RPMI7951 (cell line): Measurements from ENCODE around the gene PGM2. TPM values are rescaled to one million over a fixed set of nuclear protein-coding genes. Genes with fewer than 3 reads are reported as not detected.
A peak's percentile ranks its signal among the peaks of the same experiment; 100 is the strongest.
"Not testable (repeated sequence)": the region's sequence is repeated elsewhere in the genome, so short reads cannot be mapped to it uniquely, and the experiment has no call there.

Source experiments
- DNase-seq: peaks from one replicate; pipeline ENCODE4 v3.0.0-alpha.2; 2012; ENCODE audit warnings: low read depth
- total RNA-seq: library from RNA; depleted of rRNA; stranded (reverse); fragments of >200 nt; shearing (Covaris generic); gene quantifications from 2 replicates; pipeline ENCODE4 v1.2.3, GENCODE V29; 2014

PGM2 gene
- total RNA-seq, 1 experiment from 2014 or later: 46.6 TPM

DNA sequence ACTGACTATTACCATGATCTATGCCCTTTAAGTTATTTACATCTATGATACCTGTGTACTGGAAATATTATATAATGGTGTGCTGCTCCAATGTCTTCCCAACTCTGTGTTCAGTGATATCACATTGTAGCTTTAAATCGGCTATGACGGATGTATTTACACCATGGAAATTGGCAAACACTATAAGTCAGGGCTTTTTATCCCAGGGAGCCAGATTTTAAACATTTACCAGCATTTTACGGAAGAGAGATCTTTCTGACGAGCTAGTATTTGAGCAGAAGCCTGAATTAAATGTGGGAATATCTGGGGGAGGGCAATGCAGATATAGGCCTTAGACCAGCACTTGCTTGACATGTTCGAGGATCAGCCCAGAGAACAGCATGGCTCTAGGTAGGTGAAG lies 7.7 kb upstream of the PGM2 start:
- DNase-seq: no peak

DNA sequence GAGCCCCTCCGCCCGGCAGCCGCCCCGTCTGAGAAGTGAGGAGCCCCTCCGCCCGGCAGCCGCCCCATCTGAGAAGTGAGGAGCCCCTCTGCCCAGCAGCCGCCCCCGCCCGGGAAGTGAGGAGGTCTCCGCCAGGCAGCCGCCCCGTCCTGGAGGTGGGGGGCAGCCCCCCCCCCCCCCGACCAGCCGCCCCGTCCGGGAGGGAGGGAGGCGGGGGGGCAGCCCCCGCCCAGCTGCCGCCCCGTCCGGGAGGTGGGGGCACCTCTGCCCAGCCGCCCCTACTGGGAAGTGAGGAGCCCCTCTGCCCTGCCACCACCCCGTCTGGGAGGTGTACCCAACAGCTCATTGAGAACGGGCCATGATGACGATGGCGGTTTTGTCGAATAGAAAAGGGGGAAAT lies 6.0 kb upstream of the PGM2 start:
- DNase-seq: not testable (repeated sequence)

DNA sequence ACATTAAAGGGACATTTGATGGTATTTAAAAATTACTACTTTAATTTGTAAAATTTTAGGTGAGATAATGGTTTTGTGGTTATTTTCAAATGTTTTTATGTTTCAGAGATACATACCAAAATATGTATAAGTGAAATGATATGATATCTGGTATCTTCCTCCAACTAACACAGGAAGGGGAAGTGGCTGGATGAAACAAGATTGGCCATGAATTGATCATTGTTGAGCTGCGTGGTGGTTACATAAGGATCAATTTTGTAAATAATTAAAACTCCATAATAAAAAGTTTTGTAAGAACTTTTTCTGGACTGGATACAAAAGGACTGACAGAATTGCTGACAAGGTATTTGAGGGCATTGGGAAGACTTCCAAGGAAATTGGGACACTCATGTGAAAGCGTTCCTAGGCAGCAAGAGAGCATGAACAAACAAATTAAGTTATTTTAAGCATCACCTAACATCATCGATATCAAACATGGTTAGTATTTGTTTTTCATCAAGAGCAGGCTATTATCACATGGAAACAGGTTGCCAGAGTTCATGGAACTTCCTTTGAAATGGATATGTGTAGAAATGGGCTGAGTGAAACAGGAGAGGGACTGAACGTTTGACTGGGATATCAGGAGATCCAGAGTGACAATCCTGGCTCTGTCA lies 4.4 kb upstream of the PGM2 start:
- DNase-seq: no peak

DNA sequence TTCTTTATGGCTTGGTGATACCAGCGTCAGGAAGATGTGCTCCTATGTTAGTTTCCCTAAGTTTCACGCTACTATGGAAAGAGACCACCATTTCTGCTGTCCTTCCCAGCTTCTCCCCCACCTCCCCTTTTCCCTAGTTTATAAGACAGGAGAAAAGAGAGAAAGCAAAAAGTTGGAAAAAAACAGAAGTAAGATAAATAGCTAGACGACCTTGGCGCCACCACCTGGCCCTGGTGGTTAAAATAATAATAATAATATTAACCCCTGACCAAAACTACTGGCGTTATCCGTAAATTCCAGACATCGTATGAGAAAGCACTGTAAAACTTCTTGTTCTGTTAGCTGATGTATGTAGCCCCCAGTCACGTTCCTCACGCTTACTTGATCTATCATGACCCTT lies 985 bp upstream of the PGM2 start:
- DNase-seq: not testable (repeated sequence)

DNA sequence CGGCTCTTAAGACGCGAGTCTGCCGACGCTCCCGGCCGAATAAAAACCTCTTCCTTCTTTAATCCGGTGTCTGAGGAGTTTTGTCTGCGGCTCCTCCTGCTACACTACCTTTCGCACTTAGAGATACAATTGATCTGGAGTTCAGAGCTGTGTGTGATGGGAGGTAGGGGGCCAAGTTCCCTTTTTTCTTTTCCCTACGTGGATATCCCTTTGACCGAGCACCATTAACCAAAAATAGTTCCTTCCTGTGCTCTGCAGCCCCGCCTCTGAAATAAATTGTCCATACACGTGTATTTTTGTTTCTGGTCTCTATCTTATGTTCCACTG lies 555 bp upstream of the PGM2 start:
- no peak for DNase-seq

DNA sequence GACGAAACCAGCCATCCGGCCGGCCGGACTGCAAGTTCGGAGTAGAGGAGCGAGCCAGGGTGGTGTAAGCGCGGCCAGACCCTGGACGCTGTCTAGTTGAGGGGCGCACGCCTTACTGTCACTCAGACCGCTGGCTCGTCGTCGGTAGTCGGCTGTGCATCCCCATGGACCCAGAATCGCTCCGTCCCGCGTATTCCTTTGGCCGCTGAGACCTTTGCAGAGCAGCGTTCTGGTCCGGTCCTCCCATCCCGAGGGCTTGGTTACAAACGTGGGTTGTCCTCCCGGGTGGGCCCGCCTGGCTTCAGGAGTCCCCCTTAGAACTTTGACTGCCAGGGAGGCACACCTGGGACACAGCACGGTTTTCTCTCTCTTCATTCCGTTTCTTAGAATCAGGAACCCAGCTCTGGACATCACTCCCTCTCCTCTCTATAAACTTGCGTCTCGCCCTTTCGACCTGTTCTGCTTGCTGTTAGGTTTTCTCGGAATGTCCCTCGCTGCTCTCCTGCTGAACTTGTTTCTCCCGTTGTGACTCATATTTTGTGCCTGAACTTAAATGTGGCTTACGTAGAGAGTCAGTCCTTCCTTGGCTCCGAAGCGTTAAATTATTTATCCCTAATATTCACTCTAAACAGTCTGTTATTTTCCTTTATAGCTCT lies 672 bp downstream of the PGM2 start:
- peak; percentile 49 for DNase-seq

DNA sequence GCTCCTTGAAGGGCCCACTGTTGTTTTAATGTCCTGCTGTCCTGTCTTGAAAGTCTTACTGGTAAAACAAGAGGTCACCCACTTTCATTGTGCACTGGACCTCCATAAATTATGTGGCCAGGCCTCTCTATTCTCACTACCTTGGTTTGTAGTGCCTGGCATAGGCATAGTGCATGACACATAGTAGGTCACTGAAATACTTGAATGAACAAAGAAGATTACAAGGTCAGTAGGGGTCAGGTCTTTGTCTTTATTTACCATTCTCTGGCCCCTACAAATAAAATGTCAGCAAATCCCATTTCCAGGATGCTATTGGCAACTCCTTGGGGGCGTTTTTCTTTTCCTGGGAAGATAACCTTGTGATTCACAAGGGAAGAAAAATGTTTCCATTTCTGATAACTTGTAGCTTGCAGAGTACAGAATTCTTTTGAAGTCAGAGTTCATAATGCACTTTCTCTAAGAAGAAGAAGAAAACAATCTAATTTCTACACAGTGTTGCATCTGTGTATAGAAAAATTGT lies 1.4 kb downstream of the PGM2 start:
- no peak for DNase-seq

DNA sequence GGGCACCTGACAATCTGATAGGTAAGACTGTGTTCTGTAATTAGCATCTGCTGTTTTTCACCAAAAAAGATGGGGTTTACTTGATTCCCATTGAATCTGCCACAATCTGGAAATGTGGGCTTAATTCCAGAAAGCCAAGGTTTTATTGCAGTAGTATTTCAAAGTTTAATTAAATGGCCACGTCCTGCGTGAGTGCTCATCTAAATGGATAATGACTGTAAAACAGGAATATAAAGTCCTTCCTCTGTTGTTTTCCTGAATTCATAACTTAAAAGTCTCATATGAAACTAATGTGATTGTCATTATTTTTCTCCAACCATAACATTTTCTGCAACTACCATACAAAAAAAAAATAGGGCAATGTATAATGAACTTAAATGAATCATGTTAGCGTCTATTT lies 2.4 kb downstream of the PGM2 start:
- DNase-seq: no peak

DNA sequence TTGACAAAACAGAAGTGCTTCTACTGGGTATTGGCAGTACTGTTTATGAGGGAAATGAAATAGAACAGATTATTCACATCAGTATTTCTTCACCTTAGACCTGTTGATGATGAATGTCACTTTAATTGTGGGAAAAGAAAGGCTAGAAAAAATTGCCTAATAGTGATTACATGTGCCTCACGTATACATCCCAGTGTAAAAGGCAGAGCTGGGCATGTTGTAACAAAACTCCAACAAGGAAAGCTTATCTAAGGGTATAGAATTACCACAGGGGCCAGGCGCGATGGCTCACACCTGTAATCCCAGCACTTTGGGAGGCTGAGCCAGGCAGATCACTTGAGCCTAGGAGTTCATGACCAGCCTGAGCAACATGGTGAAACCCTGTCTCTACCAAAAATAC lies 4.2 kb downstream of the PGM2 start:
- DNase-seq: no peak

DNA sequence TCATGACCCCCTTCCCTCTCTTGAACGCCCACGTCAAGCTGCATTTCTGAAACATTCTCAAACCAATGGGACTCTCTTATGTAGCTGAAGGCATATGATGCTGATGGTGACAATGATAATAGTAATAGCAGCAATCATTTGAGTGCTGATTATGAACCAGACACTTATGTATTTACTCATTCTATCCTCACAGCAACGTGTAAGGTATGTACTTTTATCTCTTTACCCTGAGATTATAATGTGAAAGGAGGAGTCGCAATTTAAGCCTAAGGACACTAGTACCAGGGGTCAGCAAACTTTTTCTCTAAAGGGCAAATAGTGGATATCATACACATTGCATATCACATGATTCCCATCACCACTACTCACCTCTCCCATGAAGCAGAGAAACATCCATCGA lies 8.5 kb downstream of the PGM2 start:
- no peak for DNase-seq

DNA sequence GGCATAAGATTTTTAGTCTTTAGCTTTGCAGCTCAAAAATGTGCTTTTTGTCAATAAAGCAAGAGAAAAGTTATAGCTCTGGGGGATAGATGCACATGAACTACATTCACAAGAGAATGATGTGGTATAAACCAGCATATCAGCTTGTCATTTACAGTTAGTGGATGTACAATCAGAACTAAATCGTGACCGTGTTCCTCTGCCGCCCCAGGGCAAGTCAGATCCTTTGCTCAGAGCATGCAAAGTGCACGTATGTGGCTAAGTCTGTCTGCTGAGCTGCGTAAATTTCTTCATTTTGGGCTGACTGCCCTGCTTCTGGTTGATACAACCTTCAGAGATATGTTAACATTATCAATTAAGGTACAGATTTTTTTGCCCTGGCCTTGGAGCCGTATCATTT lies 9.3 kb downstream of the PGM2 start:
- no peak for DNase-seq

DNA sequence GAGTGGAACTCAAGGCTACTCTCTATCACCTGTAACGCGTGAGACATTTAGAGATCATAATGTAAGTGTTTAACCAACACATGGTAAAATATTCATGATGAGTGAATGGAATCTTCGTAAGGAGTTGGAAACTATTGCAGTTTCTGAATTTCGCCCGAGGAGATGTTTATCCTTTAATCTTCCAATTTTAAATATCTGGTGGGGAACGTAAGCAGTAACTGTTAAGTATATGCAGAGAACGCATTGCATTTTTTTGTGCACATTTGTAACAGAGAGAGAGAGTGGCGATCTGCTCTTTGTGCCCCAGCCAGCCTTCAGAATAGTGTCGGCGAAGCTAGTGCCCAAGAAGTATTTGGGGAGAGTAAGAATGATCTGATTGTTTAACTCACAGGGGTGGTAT lies 9.8 kb downstream of the PGM2 start:
- no peak for DNase-seq

DNA sequence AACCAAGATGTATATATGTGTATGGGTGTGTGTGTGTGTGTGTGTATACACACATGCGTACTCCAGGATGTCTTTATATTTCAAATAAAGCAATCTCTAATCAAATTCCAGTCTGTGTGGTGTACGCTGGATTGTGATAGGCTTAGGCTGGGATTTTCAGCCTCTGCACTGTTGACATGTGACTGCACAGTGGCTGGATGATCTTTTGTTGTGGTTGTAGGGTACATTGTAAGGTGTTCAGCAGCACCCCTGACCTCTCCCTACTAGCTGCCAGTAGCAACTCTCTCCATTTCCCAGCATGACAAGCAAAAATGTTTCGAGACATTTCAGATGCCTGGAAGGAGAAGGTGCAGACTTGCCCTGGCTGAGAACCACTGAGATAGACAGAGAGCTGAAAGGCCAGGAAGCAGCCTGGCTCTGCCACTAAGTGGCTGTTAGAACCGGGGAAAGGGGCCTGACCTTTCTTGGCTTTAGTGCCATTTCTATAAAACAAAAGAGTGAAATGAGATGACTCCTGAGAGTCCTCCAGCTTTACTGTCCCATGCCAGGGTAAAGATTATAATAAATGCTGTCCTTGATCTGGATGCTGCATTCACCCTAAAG lies 10.5 kb downstream of the PGM2 start:
- no peak for DNase-seq

DNA sequence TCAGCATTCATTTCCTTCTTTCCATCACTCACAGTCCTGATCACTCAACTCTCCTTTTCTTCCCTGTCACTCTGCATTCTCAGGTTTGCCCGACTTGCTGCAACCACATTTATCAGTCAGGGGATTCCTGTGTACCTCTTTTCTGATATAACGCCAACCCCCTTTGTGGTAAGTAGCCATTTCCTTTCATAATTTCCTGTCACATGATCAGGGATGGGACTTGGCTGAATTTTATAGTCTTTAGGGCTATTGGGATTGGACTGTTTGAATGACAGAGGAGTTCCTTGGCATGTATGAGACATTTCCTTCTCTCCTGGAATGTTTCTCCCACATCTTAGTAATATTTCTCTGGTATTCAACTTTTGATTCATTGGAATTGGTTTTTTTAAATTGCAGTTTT lies 11.0 kb downstream of the PGM2 start:
- DNase-seq: peak; percentile 60

DNA sequence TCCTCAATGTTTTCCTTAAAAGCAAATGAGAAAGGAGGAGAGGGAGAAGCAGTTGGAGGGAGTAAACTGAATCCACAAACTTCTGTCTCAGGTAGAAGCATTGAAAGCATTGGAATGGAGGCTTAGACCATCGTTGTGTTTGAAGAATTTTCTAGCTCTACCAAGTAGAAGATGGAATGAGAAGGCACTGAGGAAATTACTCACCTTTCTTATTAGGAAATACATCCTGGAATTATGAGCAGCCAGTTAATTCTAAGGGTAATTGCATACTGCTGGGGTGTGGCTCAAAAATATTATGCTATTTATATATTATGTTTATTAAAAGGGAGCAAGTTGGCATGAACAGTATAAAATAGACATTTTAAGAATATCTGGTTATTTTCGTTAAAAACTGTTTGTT lies 12.9 kb downstream of the PGM2 start:
- DNase-seq: no peak

DNA sequence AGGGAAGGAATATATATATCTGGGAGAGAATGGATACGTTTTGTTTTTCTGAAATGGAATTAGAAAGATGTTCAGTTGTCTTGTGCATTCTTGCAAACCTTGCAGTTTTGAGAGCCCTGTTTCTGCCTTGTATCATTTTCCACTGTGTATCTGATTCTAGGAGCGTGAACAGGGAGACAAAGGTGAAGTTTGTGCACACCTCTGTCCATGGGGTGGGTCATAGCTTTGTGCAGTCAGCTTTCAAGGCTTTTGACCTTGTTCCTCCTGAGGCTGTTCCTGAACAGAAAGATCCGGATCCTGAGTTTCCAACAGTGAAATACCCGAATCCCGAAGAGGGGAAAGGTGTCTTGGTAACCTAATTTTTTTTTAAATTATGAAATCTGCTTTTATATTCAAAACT lies 17.7 kb downstream of the PGM2 start:
- no peak for DNase-seq

DNA sequence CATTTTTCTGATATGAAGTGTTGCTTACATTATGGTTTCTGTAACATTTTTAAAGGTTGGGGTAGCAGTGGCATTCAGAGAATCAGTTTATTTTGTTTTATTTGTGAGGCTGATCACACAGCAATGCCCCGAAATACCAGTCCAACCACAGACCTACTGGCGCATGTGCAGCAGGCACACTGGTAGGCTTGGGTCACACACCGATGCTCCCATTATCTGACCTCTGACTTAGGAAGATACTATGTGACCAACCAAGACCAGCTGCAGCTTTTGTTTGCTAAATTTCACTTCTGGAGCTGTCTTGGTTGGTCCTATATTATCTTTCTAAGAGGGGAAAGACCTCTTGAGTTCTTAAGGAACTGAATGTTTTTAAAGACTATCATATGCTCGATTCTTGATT lies 18.7 kb downstream of the PGM2 start:
- no peak for DNase-seq

DNA sequence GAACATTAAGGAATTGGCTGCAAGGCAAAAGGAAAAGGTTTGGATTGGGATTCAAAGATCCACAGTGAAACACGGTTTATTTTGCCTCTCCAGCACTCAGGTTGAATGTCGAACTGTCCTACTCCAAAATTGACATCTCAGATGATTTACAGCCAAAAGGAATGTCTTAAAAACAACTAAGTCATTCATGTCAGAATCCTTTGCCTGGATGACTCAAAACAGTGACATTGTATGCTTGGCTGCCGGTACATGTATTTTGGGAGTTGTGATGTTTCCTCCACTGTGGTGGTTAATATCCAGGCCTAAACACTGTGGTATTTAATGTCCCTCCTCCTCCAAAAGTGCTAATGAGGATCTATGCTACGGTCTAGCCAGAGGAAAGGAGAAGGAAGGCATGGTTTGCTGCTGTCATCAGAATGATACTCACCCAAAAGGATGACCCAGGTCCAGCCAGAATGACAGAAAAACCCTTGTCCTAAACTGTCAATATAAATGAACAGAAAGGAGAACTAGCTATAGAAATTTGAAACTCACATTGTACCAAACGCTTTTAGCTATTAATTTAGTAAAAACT lies 20.9 kb downstream of the PGM2 start:
- peak; percentile 24 for DNase-seq

DNA sequence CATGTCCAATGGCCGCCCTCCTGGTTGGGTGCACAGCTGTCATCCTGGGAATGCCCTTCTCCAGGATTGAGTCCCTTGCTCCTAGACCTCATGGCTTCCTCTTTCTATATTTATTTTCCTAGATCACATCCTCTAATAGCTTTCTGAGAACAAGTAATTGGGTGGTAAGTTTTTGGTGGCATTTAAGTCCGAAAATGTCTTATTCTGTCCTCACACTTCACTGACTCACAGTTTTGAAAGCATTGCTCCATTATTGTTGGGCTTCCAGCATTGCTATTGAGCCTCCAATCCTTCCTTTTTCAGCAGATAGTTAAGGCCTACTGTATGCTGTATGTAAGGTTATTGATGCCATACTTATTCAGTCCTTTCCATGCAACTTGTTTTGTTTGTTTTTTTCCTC lies 25.9 kb downstream of the PGM2 start:
- no peak for DNase-seq

DNA sequence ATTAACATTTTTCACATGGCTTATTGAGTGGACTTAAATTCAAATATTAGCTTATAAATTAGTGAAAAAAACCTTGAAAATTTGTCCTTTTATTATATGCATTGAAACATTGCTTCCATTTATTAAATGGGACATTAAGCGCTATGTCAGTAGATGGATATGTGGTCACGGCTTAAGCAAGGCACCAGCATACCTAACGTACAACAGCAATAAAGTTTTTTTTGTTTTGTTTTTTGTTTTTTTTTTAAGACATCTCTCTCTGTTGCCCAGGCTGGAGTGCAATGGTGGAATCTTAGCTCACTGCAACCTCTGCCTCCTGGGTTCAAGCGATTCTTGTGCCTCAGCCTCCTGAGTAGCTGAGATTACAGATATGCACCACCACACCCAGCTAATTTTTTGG lies 31.6 kb downstream of the PGM2 start:
- no peak for DNase-seq

DNA sequence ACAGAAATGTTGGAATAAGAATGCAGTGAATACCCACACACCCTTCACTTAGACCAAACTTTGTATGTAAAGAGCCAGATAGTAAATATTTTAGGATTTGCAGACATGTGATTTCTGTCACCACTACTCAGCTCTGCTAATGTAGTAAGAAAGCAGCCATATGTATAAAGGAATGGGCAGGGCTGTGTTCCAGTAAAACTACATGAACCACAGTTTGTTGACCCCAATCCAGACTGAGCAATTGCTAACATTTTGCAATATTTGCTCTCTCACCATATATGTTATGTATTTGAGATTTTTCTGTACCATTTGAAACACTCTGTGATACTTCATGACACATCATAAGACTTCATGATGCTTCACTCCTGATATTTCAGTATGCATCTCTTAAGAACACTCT lies 32.4 kb downstream of the PGM2 start:
- no peak for DNase-seq

DNA sequence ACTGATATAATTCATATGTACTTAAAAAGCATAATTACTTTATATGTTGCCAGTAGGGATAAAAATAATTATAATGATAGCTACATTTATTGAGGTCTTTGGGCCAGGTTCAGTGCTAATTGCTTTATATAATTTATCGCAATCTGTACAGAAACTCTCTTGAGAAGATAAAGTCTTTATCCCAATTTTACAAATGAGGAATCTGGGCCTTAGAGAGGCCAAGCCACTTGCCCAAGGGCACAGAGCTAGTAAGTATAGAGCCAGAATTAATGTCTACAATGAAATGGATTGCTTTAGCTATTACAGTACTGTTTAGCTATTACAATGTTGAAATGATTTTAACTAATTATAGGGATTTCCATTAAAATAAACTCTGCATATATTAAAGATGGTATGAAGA lies 33.8 kb downstream of the PGM2 start:
- DNase-seq: no peak

DNA sequence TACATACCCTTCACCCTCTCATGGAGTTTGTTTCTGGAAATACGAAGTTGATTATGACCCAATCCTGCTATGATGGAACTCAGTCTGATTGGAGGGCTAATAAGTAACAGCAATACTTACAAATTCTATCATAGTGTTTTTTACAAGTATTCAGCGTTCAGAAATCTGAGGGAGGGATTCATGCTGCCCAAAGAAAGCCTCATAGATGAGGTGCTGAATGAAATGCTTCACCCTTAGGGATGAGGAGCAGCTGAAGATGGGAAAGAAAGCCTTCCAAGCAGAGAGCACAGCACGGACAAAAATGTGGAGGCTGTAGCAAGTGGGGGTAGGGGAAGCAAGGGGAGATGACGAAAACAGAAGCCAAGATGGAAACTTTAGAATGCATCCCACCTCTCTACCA lies 36.5 kb downstream of the PGM2 start:
- no peak for DNase-seq
